Measurements from ENCODE around the gene FANCI.

FANCI gene

GRCh38 chr15:89243691-89244573 lies at the start of gene FANCI:
FANCI (plus strand) TSS chr15:89243979; CDS start chr15:89247648, 3,669 bp downstream.
- DNase-seq = peak; percentile 91

- no peak for DNase-seq
Observed at GRCh38 chr15:89194608-89195007, 49.2 kb upstream of the FANCI start.

- DNase-seq = no peak
Observed at GRCh38 chr15:89195836-89196235, 47.9 kb upstream of the FANCI start.

GRCh38 chr15:89196241-89196640 lies 47.5 kb upstream of the FANCI start:
- no peak for DNase-seq

GRCh38 chr15:89196994-89197393 lies 46.8 kb upstream of the FANCI start:
- no peak for DNase-seq

- DNase-seq = no peak
Observed at GRCh38 chr15:89197503-89197971, 46.2 kb upstream of the FANCI start.

- no peak for DNase-seq
Observed at GRCh38 chr15:89198196-89198595, 45.6 kb upstream of the FANCI start.

- no peak for DNase-seq
Observed at GRCh38 chr15:89198934-89199333, 44.8 kb upstream of the FANCI start.

- no peak for DNase-seq
Observed at GRCh38 chr15:89199746-89200145, 44.0 kb upstream of the FANCI start.

- DNase-seq = no peak
Observed at GRCh38 chr15:89200182-89200581, 43.6 kb upstream of the FANCI start.

GRCh38 chr15:89201465-89202005 lies 42.2 kb upstream of the FANCI start:
- no peak for DNase-seq

GRCh38 chr15:89203705-89204273 lies 40.0 kb upstream of the FANCI start:
- no peak for DNase-seq

- no peak for DNase-seq
Observed at GRCh38 chr15:89205991-89206585, 37.7 kb upstream of the FANCI start.

- peak; percentile 50 for DNase-seq
Observed at GRCh38 chr15:89206908-89207331, 36.9 kb upstream of the FANCI start.

- DNase-seq = no peak
Observed at GRCh38 chr15:89208256-89208655, 35.5 kb upstream of the FANCI start.

- DNase-seq = no peak
Observed at GRCh38 chr15:89209057-89209456, 34.7 kb upstream of the FANCI start.

- DNase-seq = no peak
Observed at GRCh38 chr15:89211678-89212170, 32.1 kb upstream of the FANCI start.

- DNase-seq = no peak
Observed at GRCh38 chr15:89215627-89216026, 28.2 kb upstream of the FANCI start.

GRCh38 chr15:89217031-89217430 lies 26.7 kb upstream of the FANCI start:
- DNase-seq = no peak

- no peak for DNase-seq
Observed at GRCh38 chr15:89217686-89218376, 25.9 kb upstream of the FANCI start.

GRCh38 chr15:89218531-89218930 lies 25.2 kb upstream of the FANCI start:
- no peak for DNase-seq

GRCh38 chr15:89221543-89221942 lies 22.2 kb upstream of the FANCI start, which contains the start of gene RLBP1:
RLBP1 (minus strand) TSS chr15:89221579; CDS start chr15:89218975, 2,604 bp downstream.
- no peak for DNase-seq

- no peak for DNase-seq
Observed at GRCh38 chr15:89225588-89225987, 18.2 kb upstream of the FANCI start.
